Tibial artery (tissue), 4 donors: Measurements from ENCODE around the gene GLI1.

Source experiments
- DNase-seq, 2 donors: peaks; one replicate each; pipeline ENCODE4 v3.0.0-alpha.2; 2019
- H3K27ac ChIP-seq, 2 donors: fragments of 200-600 bp; sonication (generic) in 1 of 2; 1 replicate in 1 of 2; 2 replicates in 1 of 2; pipeline ENCODE4 v1.5.1; 2018 to 2019; ENCODE audit warnings: mild to moderate bottlenecking in 1 of 2
- H3K27me3 ChIP-seq, 2 donors: fragments of 200-600 bp; sonication (generic) in 1 of 2; one replicate each; pipeline versions ENCODE4 v1.5.1 to v1.6.0; 2016 to 2019
- H3K36me3 ChIP-seq, 3 donors: fragments of 200-600 bp; sonication (generic) in 2 of 3; one replicate each; pipeline ENCODE4 v1.5.1; 2016 to 2019; ENCODE audit warnings: mild to moderate bottlenecking in 2 of 3
- H3K4me1 ChIP-seq, 4 donors: fragments of 200-600 bp; sonication (generic) in 2 of 4; 1 replicate in 3 of 4; 2 replicates in 1 of 4; pipeline ENCODE4 v1.5.1; 2016 to 2019
- H3K4me3 ChIP-seq, 2 donors: fragments of 200-600 bp; sonication (generic) in 1 of 2; 1 replicate in 1 of 2; 2 replicates in 1 of 2; pipeline ENCODE4 v1.5.1; 2018 to 2019; ENCODE audit warnings: mild to moderate bottlenecking in 2 of 2
- H3K9me3 ChIP-seq, 3 donors: fragments of 200-600 bp; sonication (generic) in 1 of 3; one replicate each; pipeline ENCODE4 v1.5.1; 2016 to 2019
- intact Hi-C: fragments of 100-400 bp; cut with DNase I; formaldehyde crosslinking; loops from one replicate; pipeline ENCODE4 v1.15.0; 2023; ENCODE audit warnings: low total_unique reads
- TF ChIP-seq, protein P1 (sequence below), 2 experiments: fragments of 200-600 bp in 1 of 2; fragments of 450-650 bp in 1 of 2; IDR thresholded peaks; one replicate each; pipeline ENCODE4 v1.5.1; 2017 to 2019; ENCODE audit warnings: antibody characterized with exemption in 2 of 2, mild to moderate bottlenecking in 1 of 2, moderate library complexity in 1 of 2

The GLI1 gene

DNA sequence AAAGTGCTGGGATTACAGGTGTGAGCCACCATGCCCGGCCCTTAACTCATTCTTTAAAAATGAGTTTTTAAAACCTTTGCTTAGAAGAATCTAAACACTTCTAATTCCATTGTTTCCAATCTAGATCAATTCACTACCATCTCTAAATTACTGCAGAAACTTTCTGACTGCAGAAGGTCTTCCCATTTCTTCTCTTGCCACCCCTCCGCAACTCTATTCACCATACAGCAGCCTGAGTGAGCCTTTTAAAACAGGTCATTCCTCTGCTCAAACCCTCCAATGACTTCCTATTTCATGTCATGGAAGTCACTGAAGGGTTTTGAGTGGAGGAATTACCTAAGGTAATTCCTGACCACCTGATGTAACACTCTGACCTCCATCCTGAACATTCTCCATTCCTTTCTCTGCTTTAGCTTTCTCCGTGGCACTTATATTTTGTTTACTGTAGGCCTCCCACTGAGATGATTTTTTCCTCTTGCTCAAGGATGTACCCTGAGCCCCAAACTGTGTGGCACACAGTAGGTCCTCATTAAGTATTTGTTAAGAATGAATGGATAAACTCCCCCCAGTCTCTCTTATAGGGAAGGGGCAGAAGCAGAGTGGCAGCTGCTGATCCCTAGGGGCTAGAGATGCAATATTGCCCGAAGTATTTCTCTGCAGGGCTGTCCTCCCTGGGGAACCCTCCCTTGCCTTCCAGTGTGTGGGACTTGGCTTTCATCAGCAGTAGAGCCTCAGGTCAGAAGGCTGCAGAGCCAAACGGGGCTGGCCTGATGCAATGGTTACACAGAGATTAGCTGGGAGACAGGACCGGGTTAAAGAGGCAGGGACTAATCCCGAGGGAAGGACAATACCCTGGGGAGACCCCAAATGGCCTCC lies 59.6 kb downstream of the GLI1 start:
- H3K4me3 ChIP-seq: peak overlapping the region; percentile 65 to 91
- peaks cover 33 to 43% (median 37%) of the 10 kb centered on the region in 3 donors for H3K36me3 ChIP-seq
- no peaks in the 10 kb centered on the region for H3K9me3 ChIP-seq
- H3K27me3 ChIP-seq: no peaks in the 10 kb centered on the region
- TF ChIP-seq, protein P1, sequence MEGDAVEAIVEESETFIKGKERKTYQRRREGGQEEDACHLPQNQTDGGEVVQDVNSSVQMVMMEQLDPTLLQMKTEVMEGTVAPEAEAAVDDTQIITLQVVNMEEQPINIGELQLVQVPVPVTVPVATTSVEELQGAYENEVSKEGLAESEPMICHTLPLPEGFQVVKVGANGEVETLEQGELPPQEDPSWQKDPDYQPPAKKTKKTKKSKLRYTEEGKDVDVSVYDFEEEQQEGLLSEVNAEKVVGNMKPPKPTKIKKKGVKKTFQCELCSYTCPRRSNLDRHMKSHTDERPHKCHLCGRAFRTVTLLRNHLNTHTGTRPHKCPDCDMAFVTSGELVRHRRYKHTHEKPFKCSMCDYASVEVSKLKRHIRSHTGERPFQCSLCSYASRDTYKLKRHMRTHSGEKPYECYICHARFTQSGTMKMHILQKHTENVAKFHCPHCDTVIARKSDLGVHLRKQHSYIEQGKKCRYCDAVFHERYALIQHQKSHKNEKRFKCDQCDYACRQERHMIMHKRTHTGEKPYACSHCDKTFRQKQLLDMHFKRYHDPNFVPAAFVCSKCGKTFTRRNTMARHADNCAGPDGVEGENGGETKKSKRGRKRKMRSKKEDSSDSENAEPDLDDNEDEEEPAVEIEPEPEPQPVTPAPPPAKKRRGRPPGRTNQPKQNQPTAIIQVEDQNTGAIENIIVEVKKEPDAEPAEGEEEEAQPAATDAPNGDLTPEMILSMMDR (IDR thresholded peaks at IDR 0.05): no peak
- peaks cover 4 to 54% (median 48%) of the 10 kb centered on the region in 4 donors for H3K4me1 ChIP-seq
- H3K27ac ChIP-seq: peak overlapping the region; percentile 92 to 100
- peak; percentile 55 to 83 for DNase-seq
- intact Hi-C loops: no loop called here

DNA sequence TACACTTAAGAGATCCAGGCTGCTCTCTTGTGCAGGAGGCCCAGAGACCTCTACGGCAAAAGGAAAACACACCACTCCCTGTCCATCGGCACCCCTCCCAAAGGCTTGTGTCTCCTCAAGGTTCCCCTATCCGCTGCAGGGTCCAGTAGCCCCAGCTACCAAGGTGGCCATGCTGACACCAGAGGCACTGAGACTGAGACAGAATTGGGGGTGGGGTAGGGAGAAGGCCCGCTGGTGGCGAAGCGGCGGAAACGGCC lies 60.1 kb downstream of the GLI1 start:
- Histone ChIP-seq H3K27me3 (no peaks in the 10 kb centered on the region), H3K36me3 (peaks cover 28 to 43% (median 37%) of the 10 kb centered on the region in 3 donors), H3K4me3 (peak overlapping the region; percentile 65 to 91), H3K27ac (peak overlapping the region; percentile 92 to 100), H3K4me1 (peaks cover 4 to 60% (median 54%) of the 10 kb centered on the region in 4 donors), H3K9me3 (no peaks in the 10 kb centered on the region)
- TF ChIP-seq, protein P1 (IDR thresholded peaks at IDR 0.05): peak in 1 of 2 experiments; percentile 4
- intact Hi-C loops: loop anchor here (10.0 kb wide), 1 partner anchor 95 kb away; the partner anchor contains the start of gene ARHGEF25
- peak; percentile 57 to 84 for DNase-seq

- peak within 1 kb of the TSS; percentile 65 to 91 for H3K4me3 ChIP-seq
- H3K36me3 ChIP-seq: peaks cover 27 to 43% (median 37%) of the 10 kb centered on the region in 3 donors
- no peaks in the 10 kb centered on the region for H3K9me3 ChIP-seq
- intact Hi-C loops: loop anchor here (10.0 kb wide), 1 partner anchor 95 kb away; the partner anchor contains the start of gene ARHGEF25
- peaks cover 4 to 64% (median 59%) of the 10 kb centered on the region in 4 donors for H3K4me1 ChIP-seq
- peak within 1 kb of the TSS; percentile 95 to 100 for H3K27ac ChIP-seq
- no peaks in the 10 kb centered on the region for H3K27me3 ChIP-seq
- TF ChIP-seq, protein P1 (IDR thresholded peaks at IDR 0.05): no peak
- peak; percentile 100 for DNase-seq
Measured at GRCh38 chr12:57520053-57520818, 60.7 kb downstream of the GLI1 start, which contains the start of gene DDIT3. Gene DDIT3, minus strand, starts transcription at chr12:57520514. Its CDS starts 3,108 bp downstream, at chr12:57517406.

- Histone ChIP-seq H3K27ac (peak overlapping the region; percentile 95 to 100), H3K9me3 (no peaks in the 10 kb centered on the region), H3K27me3 (no peaks in the 10 kb centered on the region), H3K4me3 (peak overlapping the region; percentile 62 to 87), H3K4me1 (peaks cover 4 to 72% (median 68%) of the 10 kb centered on the region in 4 donors), H3K36me3 (peaks cover 26 to 43% (median 37%) of the 10 kb centered on the region in 3 donors)
- peak; percentile 50 to 76 for DNase-seq
- intact Hi-C loops: loop anchor here (10.0 kb wide), 1 partner anchor 93 kb away; the partner anchor contains the start of gene ARHGEF25
- TF ChIP-seq, protein P1 (IDR thresholded peaks at IDR 0.05): no peak
Measured at GRCh38 chr12:57521525-57522010, 62.0 kb downstream of the GLI1 start.
